ENCODE results near the gene SMYD2. TPM values are rescaled to one million over a fixed set of nuclear protein-coding genes. Genes with fewer than 3 reads are reported as not detected.

The SMYD2 gene
- total and polyA plus RNA-seq, 2 donors (not counting 3 experiments of a cell fraction or from before 2014, with no cell fraction given) = 8.0 to 20.9 TPM

DNA sequence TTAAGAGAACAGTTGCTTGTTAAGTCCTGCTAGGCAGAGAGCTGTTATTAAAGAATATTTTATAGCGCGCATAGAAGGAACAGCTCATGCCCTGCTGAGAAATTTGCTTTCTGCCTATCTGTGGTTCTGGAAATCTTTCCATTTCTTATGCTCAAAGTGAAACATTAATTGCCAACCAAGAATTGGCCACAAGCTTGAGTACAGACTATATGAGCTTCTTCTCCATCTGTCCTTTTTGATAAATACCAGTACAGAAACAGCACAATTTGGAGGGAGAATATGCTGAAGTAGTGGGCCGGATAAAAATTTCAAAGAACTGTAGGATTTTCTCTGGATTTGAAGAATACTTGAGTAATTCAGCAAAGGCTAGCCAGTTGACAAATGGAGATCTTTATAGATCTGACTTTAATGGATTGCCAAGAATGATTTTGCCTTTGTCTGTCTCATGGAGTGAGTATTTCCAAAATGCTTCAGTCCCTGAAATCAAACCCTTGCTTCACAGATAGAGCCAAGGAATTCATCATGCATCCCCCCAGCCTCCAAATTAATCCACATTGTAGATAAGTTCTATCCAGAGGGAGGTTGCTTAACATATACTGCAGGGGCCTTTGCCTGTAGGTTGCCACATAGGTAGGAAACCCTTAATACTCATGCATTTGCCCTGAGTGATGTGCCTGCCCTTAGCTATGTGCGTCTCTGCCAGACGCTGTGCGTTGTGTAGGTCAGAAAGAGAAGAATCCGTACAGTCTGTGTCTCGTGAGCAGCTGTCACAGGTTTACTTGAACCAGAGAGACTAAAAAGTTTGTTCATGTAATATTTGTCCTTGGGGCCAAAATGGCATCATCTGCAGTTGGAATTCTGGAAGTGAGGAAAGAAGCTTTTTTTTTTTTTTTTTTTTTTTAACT is 44.2 kb downstream of the SMYD2 start:
- POLR2A ChIA-PET = interaction anchor here (1.1 kb wide), 1 partner anchor 8 kb away, joined by 3 read pairs; no protein-coding TSS in a partner anchor
- DNase-seq (ENCODE audit: low read depth, low spot score) = no peak

More for the DNA sequence above, 44.2 kb downstream of the SMYD2 start:
- no peaks in the 10 kb centered on the region for H3K36me3 ChIP-seq (ENCODE audit: control insufficient read depth in 2 of 2, extremely low read depth in 1 of 2, insufficient read depth in 2 of 2, low read length in 2 of 2)
- no peak overlapping the region for H3K4me2 ChIP-seq (ENCODE audit: insufficient read depth, low read length)
- no peak overlapping the region for H3K27ac ChIP-seq (ENCODE audit: insufficient read depth, low read depth, low read length)
- H3K9ac ChIP-seq (replicated peaks; ENCODE audit: extremely low read depth, insufficient read depth, low read length) = no peak overlapping the region
- H4K20me1 ChIP-seq (replicated peaks; ENCODE audit: control insufficient read depth, extremely low read depth, insufficient read depth, low read length) = no peaks in the 10 kb centered on the region
- no peak for FAIRE-seq
- intact Hi-C loops (cut with micrococcal nuclease) (no loop called here), dilution Hi-C loops (cut with MboI; ENCODE audit: extremely low pct_ligation_motif_present, low sequenced_read_pairs) (loop anchor here (25.0 kb wide), 1 partner anchor 262 kb away; no protein-coding TSS in a partner anchor)
- no peak overlapping the region for H3K4me3 ChIP-seq (replicated peaks in 1 of 3; ENCODE audit: insufficient read depth in 1 of 3, low read depth in 1 of 3, low read length in 3 of 3)
- no peaks in the 10 kb centered on the region for H3K27me3 ChIP-seq (ENCODE audit: control insufficient read depth in 2 of 2, insufficient read depth in 2 of 2, low read length in 2 of 2)
- H3K9me3 ChIP-seq (replicated peaks; ENCODE audit: control insufficient read depth, insufficient read depth, low read length) = no peaks in the 10 kb centered on the region
- no peak overlapping the region for H2AFZ ChIP-seq (ENCODE audit: low read depth, low read length)
- no TSS peak for BruUV-seq (replicated peaks)
- TF ChIP-seq POLR2AphosphoS5 (IDR thresholded peaks at IDR 0.05; ENCODE audit: insufficient read depth, low read depth, low read length) = no peak
- no peak for TF ChIP-seq MYC (IDR thresholded peaks at IDR 0.05; ENCODE audit: low read depth, low read length)
- TF ChIP-seq GATA2 (IDR thresholded peaks at IDR 0.05; ENCODE audit: insufficient read depth, insufficient read length, low read depth, low read length) = no peak
- TF ChIP-seq, protein P1, sequence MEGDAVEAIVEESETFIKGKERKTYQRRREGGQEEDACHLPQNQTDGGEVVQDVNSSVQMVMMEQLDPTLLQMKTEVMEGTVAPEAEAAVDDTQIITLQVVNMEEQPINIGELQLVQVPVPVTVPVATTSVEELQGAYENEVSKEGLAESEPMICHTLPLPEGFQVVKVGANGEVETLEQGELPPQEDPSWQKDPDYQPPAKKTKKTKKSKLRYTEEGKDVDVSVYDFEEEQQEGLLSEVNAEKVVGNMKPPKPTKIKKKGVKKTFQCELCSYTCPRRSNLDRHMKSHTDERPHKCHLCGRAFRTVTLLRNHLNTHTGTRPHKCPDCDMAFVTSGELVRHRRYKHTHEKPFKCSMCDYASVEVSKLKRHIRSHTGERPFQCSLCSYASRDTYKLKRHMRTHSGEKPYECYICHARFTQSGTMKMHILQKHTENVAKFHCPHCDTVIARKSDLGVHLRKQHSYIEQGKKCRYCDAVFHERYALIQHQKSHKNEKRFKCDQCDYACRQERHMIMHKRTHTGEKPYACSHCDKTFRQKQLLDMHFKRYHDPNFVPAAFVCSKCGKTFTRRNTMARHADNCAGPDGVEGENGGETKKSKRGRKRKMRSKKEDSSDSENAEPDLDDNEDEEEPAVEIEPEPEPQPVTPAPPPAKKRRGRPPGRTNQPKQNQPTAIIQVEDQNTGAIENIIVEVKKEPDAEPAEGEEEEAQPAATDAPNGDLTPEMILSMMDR (IDR thresholded peaks at IDR 0.05; ENCODE audit: extremely low read depth in 1 of 2, insufficient read depth in 1 of 2, low read depth in 1 of 2, low read length in 2 of 2) = no peak
- TF ChIP-seq, protein P2, sequence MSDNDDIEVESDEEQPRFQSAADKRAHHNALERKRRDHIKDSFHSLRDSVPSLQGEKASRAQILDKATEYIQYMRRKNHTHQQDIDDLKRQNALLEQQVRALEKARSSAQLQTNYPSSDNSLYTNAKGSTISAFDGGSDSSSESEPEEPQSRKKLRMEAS (IDR thresholded peaks at IDR 0.05; ENCODE audit: insufficient read depth, insufficient read length) = no peak
- TF ChIP-seq EZH2 (IDR thresholded peaks at IDR 0.05; ENCODE audit: borderline replicate concordance, low read depth, low read length, severe bottlenecking) = no peak
- no peak for TF ChIP-seq JUN (IDR thresholded peaks at IDR 0.05; ENCODE audit: borderline replicate concordance, insufficient read depth, insufficient read length, low read depth)
- TF ChIP-seq POLR2A (IDR thresholded peaks at IDR 0.05; ENCODE audit: low read depth, low read length) = no peak
- TF ChIP-seq FOS (IDR thresholded peaks at IDR 0.05; ENCODE audit: borderline replicate concordance, insufficient read depth, low read length) = no peak
- H3K9me1 ChIP-seq (replicated peaks; ENCODE audit: control insufficient read depth, extremely low read depth, insufficient read depth, low read length) = no peaks in the 10 kb centered on the region
- H3K4me1 ChIP-seq (ENCODE audit: control insufficient read depth, extremely low read depth, insufficient read depth, low read length) = peaks cover 9% of the 10 kb centered on the region
- CTCF ChIA-PET = interaction anchor here (0.8 to 11.6 kb wide), 9 partner anchors 8 to 305 kb away, joined by 3 to 671 read pairs (median 3); partner anchors contain the start of gene SMYD2
- H3K79me2 ChIP-seq (ENCODE audit: control insufficient read depth, insufficient read depth, low read length) = no peaks in the 10 kb centered on the region
